Fibroblast of skin of left quadriceps (primary cell): ENCODE results near the gene BIRC6.
"Not testable (repeated sequence)": the region's sequence is repeated elsewhere in the genome, so short reads cannot be mapped to it uniquely, and the experiment has no call there.

Source experiments
- DNase-seq, 2 experiments: peaks; one replicate each; pipeline ENCODE4 v3.0.0-alpha.2; 2013; ENCODE audit warnings: low read depth in 2 of 2

The BIRC6 gene

GRCh38 chr2:32614084-32614483 lies 257.3 kb downstream of the BIRC6 start:
- DNase-seq: no peak

- no peak for DNase-seq
Measured at GRCh38 chr2:32617599-32618189, 260.9 kb downstream of the BIRC6 start.

- DNase-seq: no peak
Measured at GRCh38 chr2:32622570-32623310, 265.9 kb downstream of the BIRC6 start.

GRCh38 chr2:32623311-32623706 lies 266.5 kb downstream of the BIRC6 start:
- no peak for DNase-seq

GRCh38 chr2:32624812-32625211 lies 268.0 kb downstream of the BIRC6 start:
- no peak for DNase-seq

- DNase-seq: no peak
Measured at GRCh38 chr2:32626639-32627221, 269.9 kb downstream of the BIRC6 start.

GRCh38 chr2:32627441-32627813 lies 270.6 kb downstream of the BIRC6 start:
- peak in 1 of 2 experiments; percentile 22 for DNase-seq

GRCh38 chr2:32627814-32628579 lies 271.2 kb downstream of the BIRC6 start, which contains the start of gene TTC27:
TSS of gene TTC27 (plus strand) at chr2:32628050. CDS start at chr2:32628293, 243 bp downstream.
- peak; percentile 89 to 90 for DNase-seq

- DNase-seq: no peak
Measured at GRCh38 chr2:32632089-32632488, 275.3 kb downstream of the BIRC6 start.

GRCh38 chr2:32633040-32633439 lies 276.2 kb downstream of the BIRC6 start:
- DNase-seq: no peak

- not testable (repeated sequence) for DNase-seq
Measured at GRCh38 chr2:32638548-32638947, 281.7 kb downstream of the BIRC6 start.

- DNase-seq: no peak
Measured at GRCh38 chr2:32641180-32641579, 284.4 kb downstream of the BIRC6 start.

- DNase-seq: peak; percentile 84 to 85
Measured at GRCh38 chr2:32647180-32647651, 290.4 kb downstream of the BIRC6 start.

- no peak for DNase-seq
Measured at GRCh38 chr2:32652555-32653209, 295.9 kb downstream of the BIRC6 start.

- no peak for DNase-seq
Measured at GRCh38 chr2:32656069-32656468, 299.2 kb downstream of the BIRC6 start.

- no peak for DNase-seq
Measured at GRCh38 chr2:32663864-32664263, 307.0 kb downstream of the BIRC6 start.

- DNase-seq: no peak
Measured at GRCh38 chr2:32666704-32667103, 309.9 kb downstream of the BIRC6 start.

GRCh38 chr2:32668254-32668653 lies 311.4 kb downstream of the BIRC6 start:
- no peak for DNase-seq
